ENCODE data around the gene SDK1. TPM values are rescaled to one million over a fixed set of nuclear protein-coding genes. Genes with fewer than 3 reads are reported as not detected.

SDK1 gene
- polyA plus RNA-seq, 1 donor, result 3.6 TPM

GRCh38 chr7:4143511-4144171 lies 842.6 kb downstream of the SDK1 start:
- DNase-seq, result no peak

- no peak for DNase-seq
These were observed 843.2 kb downstream of the SDK1 start for GRCh38 chr7:4144172-4144701.

GRCh38 chr7:4144811-4145510 lies 843.9 kb downstream of the SDK1 start:
- peak; percentile 69 for DNase-seq

GRCh38 chr7:4145576-4145975 lies 844.5 kb downstream of the SDK1 start:
- DNase-seq, result no peak

GRCh38 chr7:4147926-4148620 lies 847.0 kb downstream of the SDK1 start:
- no peak for DNase-seq

- DNase-seq, result no peak
These were observed 848.2 kb downstream of the SDK1 start for GRCh38 chr7:4149236-4149635.

- DNase-seq, result no peak
These were observed 848.6 kb downstream of the SDK1 start for GRCh38 chr7:4149645-4150044.

GRCh38 chr7:4150731-4151130 lies 849.7 kb downstream of the SDK1 start:
- no peak for DNase-seq

- DNase-seq, result no peak
These were observed 850.5 kb downstream of the SDK1 start for GRCh38 chr7:4151524-4151923.

- DNase-seq, result no peak
These were observed 851.0 kb downstream of the SDK1 start for GRCh38 chr7:4151926-4152549.

- no peak for DNase-seq
These were observed 854.0 kb downstream of the SDK1 start for GRCh38 chr7:4154882-4155535.

- no peak for DNase-seq
These were observed 855.1 kb downstream of the SDK1 start for GRCh38 chr7:4156190-4156589.

GRCh38 chr7:4157651-4158050 lies 856.6 kb downstream of the SDK1 start:
- DNase-seq, result no peak

GRCh38 chr7:4158441-4159153 lies 857.5 kb downstream of the SDK1 start:
- DNase-seq, result no peak

- peak; percentile 40 for DNase-seq
These were observed 858.1 kb downstream of the SDK1 start for GRCh38 chr7:4159154-4159501.

- DNase-seq, result no peak
These were observed 858.9 kb downstream of the SDK1 start for GRCh38 chr7:4159761-4160554.

GRCh38 chr7:4162884-4163564 lies 862.0 kb downstream of the SDK1 start:
- DNase-seq, result peak; percentile 53

- no peak for DNase-seq
These were observed 862.6 kb downstream of the SDK1 start for GRCh38 chr7:4163565-4164203.

GRCh38 chr7:4164556-4164955 lies 863.5 kb downstream of the SDK1 start:
- DNase-seq, result no peak

GRCh38 chr7:4166340-4166739 lies 865.3 kb downstream of the SDK1 start:
- DNase-seq, result no peak

Data from hindlimb muscle (tissue), 1 donor.